ENCODE results near the gene GPC6.

DNA sequence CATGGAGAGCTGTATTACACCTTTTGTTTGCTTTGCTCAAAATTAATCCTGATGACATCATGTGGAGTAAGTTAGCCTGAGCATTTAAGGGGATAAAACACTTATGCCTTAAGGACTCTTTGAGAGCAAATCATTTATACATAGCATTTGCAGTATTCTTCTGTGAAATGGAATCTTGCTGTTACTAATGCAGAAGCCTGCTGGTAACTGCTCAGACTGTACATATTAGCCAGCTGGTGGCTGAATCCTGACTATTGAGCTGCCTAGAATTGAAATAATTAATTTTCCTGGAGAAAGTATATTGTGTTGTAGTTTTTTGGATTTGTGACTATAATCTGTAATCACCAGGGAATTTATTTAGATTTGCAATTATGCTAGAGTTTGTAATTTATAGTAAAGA, 363.2 kb downstream of the GPC6 start:
- TF ChIP-seq, protein P1, sequence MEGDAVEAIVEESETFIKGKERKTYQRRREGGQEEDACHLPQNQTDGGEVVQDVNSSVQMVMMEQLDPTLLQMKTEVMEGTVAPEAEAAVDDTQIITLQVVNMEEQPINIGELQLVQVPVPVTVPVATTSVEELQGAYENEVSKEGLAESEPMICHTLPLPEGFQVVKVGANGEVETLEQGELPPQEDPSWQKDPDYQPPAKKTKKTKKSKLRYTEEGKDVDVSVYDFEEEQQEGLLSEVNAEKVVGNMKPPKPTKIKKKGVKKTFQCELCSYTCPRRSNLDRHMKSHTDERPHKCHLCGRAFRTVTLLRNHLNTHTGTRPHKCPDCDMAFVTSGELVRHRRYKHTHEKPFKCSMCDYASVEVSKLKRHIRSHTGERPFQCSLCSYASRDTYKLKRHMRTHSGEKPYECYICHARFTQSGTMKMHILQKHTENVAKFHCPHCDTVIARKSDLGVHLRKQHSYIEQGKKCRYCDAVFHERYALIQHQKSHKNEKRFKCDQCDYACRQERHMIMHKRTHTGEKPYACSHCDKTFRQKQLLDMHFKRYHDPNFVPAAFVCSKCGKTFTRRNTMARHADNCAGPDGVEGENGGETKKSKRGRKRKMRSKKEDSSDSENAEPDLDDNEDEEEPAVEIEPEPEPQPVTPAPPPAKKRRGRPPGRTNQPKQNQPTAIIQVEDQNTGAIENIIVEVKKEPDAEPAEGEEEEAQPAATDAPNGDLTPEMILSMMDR (IDR thresholded peaks at IDR 0.05; ENCODE audit: insufficient read depth, low read length, poor library complexity, severe bottlenecking): no peak
- no peak for TF ChIP-seq EZH2phosphoT487 (conservative IDR thresholded peaks at IDR 0.05; ENCODE audit: low read length)
